ENCODE results near the gene SEMA5A. TPM values are rescaled to one million over a fixed set of nuclear protein-coding genes. Genes with fewer than 3 reads are reported as not detected.

The SEMA5A gene
- total RNA-seq, 1 donor from 2014 or later = not detected

DNA sequence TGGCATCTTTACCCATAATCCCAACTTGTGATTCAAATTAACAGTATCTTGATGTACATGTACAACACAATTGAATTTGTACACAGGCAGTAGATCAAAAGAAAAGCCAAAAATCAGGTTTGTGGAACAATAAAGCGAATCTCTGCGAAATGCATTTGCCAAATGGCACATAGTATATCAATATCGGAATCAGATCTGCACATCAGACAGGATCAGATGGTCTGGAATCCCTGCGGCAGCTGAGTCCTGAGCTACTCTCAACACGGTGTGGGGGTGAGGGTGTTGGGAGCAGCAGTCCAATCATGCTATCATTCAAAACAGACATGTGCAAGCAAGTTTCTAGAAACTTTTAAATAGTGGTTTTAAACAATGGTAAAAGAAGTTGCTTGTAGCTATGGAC is 358.3 kb downstream of the SEMA5A start:
- no peak overlapping the region for H3K27ac Mint-ChIP-seq
- no peaks in the 10 kb centered on the region for H3K27me3 Mint-ChIP-seq
- intact Hi-C loops (cut with micrococcal nuclease) = no loop called here
- H3K9me3 Mint-ChIP-seq = peaks cover 9% of the 10 kb centered on the region
- H3K4me3 Mint-ChIP-seq = no peak overlapping the region
- peaks cover 3% of the 10 kb centered on the region for H3K4me1 Mint-ChIP-seq
- no peak for DNase-seq
- H3K36me3 Mint-ChIP-seq (ENCODE audit: low read depth) = no peaks in the 10 kb centered on the region

DNA sequence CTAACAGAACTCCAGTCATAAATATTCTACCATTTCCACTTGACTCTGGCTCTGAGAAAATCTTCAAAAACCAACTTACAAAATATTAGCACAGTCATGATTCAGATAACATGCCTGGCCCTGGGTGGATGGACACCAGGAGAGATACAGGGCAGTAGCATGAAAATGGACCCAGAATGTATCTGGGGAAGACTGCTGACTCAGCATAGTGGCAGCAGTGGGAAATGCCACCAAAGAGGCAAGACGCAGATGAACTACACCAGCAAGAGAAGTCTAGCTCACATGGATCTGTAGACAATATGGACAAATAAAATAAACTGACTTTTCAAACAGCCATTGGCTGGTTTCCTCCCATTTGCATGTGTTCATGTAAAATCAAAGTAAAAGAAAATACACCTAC is 359.8 kb downstream of the SEMA5A start:
- Mint-ChIP-seq H3K27me3 (no peaks in the 10 kb centered on the region), H3K27ac (no peak overlapping the region), H3K9me3 (peaks cover 9% of the 10 kb centered on the region), H3K4me1 (peaks cover 3% of the 10 kb centered on the region), H3K4me3 (no peak overlapping the region), H3K36me3 (ENCODE audit: low read depth) (no peaks in the 10 kb centered on the region)
- no peak for DNase-seq
- intact Hi-C loops (cut with micrococcal nuclease) = no loop called here

DNA sequence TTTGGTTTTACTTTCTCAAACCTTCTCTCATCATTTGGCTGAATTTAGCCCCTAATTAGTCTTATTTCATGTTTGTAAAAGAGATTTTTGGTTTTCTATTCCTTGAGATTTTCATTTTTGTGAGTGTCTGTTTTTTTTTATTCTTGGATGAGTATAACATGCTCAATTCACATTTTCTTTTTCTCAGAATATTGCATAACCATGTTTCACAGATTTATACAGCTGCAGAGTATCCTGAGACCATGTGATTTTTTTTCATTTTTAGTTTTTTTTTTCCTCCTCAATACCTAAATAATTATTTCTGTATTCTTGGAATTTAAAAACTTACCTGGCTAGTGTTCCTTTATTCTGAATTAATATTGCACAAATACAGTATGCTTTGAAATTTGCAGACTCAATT is 361.9 kb downstream of the SEMA5A start:
- peaks cover 8% of the 10 kb centered on the region for H3K9me3 Mint-ChIP-seq
- H3K27me3 Mint-ChIP-seq = no peaks in the 10 kb centered on the region
- no peaks in the 10 kb centered on the region for H3K36me3 Mint-ChIP-seq (ENCODE audit: low read depth)
- intact Hi-C loops (cut with micrococcal nuclease) = no loop called here
- H3K4me1 Mint-ChIP-seq = peaks cover 3% of the 10 kb centered on the region
- no peak for DNase-seq
- H3K27ac Mint-ChIP-seq = no peak overlapping the region
- no peak overlapping the region for H3K4me3 Mint-ChIP-seq

DNA sequence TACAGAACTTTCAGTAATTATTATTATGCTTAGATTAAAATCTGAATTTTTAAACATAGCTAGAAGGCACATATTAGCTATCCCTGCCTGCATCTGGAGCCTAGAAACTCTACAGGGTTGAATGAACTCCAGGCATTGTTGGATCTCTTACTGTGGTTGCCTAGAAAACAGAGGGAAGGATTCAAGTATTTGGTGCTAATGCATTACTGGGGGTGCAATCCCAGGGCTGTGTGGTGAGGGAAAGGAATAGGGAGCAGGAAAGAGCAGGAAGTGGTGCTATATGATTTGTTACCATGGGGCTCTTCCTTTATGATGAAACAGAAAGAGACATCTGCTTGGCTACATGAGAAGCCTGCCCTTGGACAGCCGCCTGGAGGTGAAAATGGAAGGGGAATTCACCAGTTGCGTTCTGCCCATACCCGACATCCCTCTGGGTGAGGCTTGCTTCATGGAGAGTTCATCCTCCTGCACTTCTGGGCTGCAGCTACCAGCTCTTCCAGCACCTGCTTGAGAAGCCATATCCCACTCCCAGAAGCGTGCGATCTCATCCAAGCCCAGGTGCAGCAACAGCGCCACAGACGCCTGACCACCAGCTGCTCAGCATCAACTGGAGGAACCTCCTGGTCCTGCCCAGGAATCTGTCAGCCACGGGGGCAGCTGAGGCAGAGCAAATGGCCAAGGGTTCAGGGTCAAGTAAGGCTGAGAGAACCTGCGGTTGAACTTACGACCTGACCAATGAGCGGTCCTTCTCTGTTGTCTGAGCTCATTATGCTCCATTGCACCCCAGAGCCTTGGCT is 362.8 kb downstream of the SEMA5A start:
- Mint-ChIP-seq H3K9me3 (peaks cover 3% of the 10 kb centered on the region), H3K27ac (no peak overlapping the region), H3K27me3 (no peaks in the 10 kb centered on the region), H3K4me3 (no peak overlapping the region), H3K4me1 (no peaks in the 10 kb centered on the region), H3K36me3 (ENCODE audit: low read depth) (no peaks in the 10 kb centered on the region)
- intact Hi-C loops (cut with micrococcal nuclease) = no loop called here
- DNase-seq = no peak

DNA sequence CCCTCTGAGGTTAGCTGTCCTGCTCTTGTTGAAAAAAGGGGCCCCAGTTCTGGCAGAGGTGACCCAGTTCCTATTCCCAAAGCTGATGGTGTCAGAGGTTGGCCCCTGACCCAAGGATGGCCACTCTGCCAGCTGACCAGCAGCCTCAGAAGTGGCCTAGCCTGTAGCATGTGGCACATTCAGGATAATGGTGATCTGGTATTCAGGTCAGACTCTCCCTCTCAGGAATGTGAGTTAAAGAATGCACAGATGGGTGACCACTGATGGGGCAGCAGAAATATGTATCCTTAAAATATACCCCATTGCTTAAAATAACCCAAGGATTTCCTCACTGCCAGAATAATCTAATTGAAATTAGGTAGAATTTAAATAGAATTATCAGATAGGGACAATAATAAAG is 369.2 kb downstream of the SEMA5A start:
- Mint-ChIP-seq H3K36me3 (ENCODE audit: low read depth) (no peaks in the 10 kb centered on the region), H3K4me3 (no peak overlapping the region), H3K9me3 (no peaks in the 10 kb centered on the region), H3K4me1 (no peaks in the 10 kb centered on the region), H3K27me3 (no peaks in the 10 kb centered on the region), H3K27ac (no peak overlapping the region)
- no peak for DNase-seq
- intact Hi-C loops (cut with micrococcal nuclease) = no loop called here

DNA sequence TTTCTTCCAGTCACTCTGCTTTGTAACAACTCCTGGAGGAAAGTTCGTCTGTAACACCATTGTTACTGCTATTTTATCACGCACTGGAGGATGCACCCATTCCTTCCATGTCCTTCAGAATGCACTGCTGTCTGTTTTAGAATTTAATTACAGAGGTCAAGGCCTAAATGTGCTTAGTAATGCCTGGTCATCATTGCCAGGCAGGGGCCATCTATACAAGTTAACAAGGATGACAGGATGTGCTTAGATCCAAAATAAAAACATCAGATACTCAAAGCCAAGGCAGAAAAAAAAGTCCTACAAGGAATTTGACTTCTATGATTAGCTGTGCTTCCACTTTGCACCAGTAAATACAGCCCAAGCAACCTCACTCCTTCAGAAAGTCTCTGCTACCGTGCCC is 371.4 kb downstream of the SEMA5A start:
- H3K9me3 Mint-ChIP-seq = no peaks in the 10 kb centered on the region
- no peaks in the 10 kb centered on the region for H3K36me3 Mint-ChIP-seq (ENCODE audit: low read depth)
- no peak overlapping the region for H3K4me3 Mint-ChIP-seq
- no peak overlapping the region for H3K27ac Mint-ChIP-seq
- H3K4me1 Mint-ChIP-seq = no peaks in the 10 kb centered on the region
- intact Hi-C loops (cut with micrococcal nuclease) = no loop called here
- H3K27me3 Mint-ChIP-seq = no peaks in the 10 kb centered on the region
- DNase-seq = no peak

DNA sequence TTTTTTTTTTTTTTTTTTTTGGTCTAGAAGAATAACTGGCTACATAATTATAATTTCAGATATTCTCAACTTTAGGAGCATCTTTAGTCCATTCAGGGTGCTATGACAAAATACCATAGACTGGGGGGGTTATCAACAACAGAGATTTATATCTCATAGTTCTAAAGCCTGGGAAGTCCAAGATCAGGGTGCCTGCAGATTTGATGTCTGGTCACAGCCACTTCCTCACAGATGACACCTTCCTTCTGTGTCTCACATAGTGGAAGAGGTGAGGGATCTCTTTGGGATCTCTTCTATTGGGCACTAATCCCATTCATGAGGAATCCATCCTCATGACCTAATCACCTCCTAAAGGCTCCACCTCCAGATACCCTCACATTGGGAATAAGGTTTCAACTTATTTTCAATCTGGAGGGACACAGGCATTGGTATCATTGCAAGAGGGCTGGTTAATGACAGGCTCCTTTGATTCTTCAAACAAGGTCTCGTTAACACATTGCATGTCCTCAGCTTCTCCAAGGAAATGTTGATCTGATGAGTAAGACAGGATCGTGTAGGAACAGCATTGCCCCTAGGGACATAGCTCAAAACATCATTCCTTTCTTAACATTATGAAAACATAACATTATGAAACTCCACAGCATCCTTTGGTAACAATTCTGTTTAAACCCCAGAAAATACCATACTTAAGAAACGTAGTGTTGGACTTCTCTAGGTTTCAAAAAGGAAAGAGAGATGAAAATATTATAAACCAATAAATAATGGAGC is 372.4 kb downstream of the SEMA5A start:
- no peak overlapping the region for H3K4me3 Mint-ChIP-seq

DNA sequence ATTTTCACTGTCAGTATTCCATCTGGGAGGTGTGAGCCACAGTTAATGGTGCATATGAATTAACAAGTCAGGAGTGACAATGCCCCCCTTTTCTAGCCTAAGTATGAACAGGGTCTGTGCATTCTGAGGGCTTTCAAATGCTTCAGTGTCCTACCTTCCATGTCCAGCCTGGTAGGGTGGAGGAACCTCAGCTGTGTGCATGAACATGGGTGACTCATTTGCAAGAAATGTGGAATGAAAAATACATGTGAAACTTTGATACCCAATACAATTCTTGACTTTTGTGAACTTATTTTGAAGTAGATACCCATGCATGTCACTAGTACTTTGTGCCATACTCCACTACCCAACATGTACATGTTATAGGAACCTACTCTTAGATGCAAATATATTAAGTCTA is 375.8 kb downstream of the SEMA5A start:
- Mint-ChIP-seq H3K27me3 (no peaks in the 10 kb centered on the region), H3K36me3 (ENCODE audit: low read depth) (no peaks in the 10 kb centered on the region), H3K4me3 (no peak overlapping the region), H3K4me1 (no peaks in the 10 kb centered on the region), H3K27ac (no peak overlapping the region), H3K9me3 (no peaks in the 10 kb centered on the region)
- intact Hi-C loops (cut with micrococcal nuclease) = no loop called here
- no peak for DNase-seq

More for the DNA sequence above, 372.4 kb downstream of the SEMA5A start:
- no peaks in the 10 kb centered on the region for H3K4me1 Mint-ChIP-seq
- no peaks in the 10 kb centered on the region for H3K36me3 Mint-ChIP-seq (ENCODE audit: low read depth)
- no peak for DNase-seq
- intact Hi-C loops (cut with micrococcal nuclease) = no loop called here
- H3K27me3 Mint-ChIP-seq = no peaks in the 10 kb centered on the region
- no peak overlapping the region for H3K27ac Mint-ChIP-seq
- H3K9me3 Mint-ChIP-seq = no peaks in the 10 kb centered on the region

DNA sequence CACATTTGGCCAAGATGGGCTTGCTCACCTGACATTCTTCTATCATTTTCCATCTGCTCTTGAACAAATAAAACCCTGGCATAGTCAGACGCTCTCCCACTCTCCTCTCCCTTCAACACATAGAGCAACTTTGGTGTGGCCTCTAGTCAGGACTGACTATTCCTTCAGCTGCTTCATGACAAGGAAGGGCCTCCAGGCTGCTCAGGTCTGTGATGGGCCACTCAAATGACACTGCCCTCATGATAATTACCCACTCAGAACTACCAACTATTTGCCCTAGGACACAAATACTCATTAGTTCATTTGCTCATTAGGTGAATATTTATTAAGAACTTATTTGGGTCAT is 376.3 kb downstream of the SEMA5A start:
- H3K36me3 Mint-ChIP-seq (ENCODE audit: low read depth) = no peaks in the 10 kb centered on the region
- intact Hi-C loops (cut with micrococcal nuclease) = no loop called here
- no peak overlapping the region for H3K4me3 Mint-ChIP-seq
- H3K27ac Mint-ChIP-seq = no peak overlapping the region
- H3K9me3 Mint-ChIP-seq = no peaks in the 10 kb centered on the region
- no peak for DNase-seq
- no peaks in the 10 kb centered on the region for H3K4me1 Mint-ChIP-seq
- no peaks in the 10 kb centered on the region for H3K27me3 Mint-ChIP-seq

DNA sequence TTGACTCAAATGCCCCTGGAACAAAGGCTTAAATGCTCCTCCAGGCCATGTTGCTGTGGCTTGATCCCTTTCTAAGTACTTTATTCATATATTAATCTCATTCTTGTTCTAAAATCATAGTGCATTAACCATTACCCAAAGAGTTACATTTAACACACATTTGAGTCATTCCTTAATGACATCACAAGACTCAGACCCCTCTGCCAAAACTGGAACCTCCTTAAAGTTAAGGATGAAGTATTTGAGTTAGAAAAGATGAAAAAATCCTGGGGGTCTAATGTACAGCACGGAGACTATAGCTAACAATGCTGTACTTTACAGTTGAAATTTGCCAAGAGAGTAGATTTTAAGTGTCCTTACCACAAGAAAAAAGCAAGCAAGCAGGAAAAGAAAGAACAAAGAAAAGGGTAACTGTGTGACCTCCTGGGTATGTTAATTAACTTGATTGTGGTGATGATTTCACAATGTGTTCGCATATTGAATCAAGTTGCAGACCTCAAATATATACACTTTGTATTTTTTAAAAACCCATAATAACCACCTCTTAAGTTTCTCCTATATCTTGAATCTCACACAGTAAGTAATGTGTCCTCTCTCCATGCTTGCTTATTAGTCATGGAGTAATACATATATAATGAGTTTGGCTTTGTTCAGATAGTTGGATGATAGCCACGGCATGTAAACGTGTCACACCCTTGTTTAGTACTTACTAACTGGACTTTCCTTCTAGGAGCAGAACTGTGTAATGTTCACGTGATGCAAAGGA is 376.9 kb downstream of the SEMA5A start:
- no peak overlapping the region for H3K27ac Mint-ChIP-seq
- DNase-seq = no peak
- no peaks in the 10 kb centered on the region for H3K36me3 Mint-ChIP-seq (ENCODE audit: low read depth)
- intact Hi-C loops (cut with micrococcal nuclease) = no loop called here
- no peaks in the 10 kb centered on the region for H3K27me3 Mint-ChIP-seq
- H3K9me3 Mint-ChIP-seq = no peaks in the 10 kb centered on the region
- H3K4me3 Mint-ChIP-seq = no peak overlapping the region
- no peaks in the 10 kb centered on the region for H3K4me1 Mint-ChIP-seq

DNA sequence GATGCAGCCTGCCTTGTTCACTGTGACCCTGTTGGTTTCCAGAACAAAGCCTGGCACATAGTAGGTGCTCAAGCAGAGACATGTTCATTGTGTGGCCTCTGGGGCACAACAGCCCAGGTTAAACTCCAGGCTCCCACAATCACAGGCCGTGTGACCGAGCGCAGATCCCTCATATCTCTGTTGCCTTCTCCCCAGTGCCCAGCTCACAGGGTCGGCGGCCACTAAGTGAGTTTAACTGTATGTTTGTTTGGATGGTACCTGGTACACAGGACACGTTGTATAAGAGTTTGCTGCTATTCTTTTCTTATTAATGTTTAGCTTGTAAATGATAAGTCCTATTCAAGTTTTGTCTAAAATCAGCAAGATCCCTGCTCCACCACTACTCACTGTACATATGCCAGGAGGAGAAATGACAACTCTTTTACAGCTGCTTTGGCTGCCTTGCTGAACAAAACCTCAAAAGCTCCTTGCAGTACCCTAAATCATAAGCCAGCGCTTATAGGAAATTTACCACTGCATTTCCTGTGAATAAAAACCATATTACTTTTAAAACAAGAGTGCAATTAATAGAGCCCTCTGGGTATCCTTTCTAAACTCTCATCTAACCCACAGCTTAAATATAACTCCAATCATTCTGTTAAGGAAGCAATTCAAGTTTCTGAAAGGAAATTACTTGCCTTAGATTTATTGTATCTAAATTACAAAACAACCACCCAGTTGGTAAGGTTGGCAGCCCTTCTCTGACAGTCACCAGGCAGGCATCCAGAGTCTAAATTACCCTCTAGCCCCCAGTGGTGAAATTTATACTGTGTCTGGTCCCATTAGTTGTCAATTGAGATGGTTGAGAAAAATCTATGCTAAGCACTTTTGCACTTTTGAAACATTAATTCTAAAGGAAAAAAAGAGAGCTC is 379.4 kb downstream of the SEMA5A start:
- H3K36me3 Mint-ChIP-seq (ENCODE audit: low read depth) = no peaks in the 10 kb centered on the region
- no peak for DNase-seq
- no peaks in the 10 kb centered on the region for H3K9me3 Mint-ChIP-seq
- H3K27me3 Mint-ChIP-seq = no peaks in the 10 kb centered on the region
- intact Hi-C loops (cut with micrococcal nuclease) = no loop called here
- H3K4me1 Mint-ChIP-seq = no peaks in the 10 kb centered on the region
- no peak overlapping the region for H3K27ac Mint-ChIP-seq
- no peak overlapping the region for H3K4me3 Mint-ChIP-seq

DNA sequence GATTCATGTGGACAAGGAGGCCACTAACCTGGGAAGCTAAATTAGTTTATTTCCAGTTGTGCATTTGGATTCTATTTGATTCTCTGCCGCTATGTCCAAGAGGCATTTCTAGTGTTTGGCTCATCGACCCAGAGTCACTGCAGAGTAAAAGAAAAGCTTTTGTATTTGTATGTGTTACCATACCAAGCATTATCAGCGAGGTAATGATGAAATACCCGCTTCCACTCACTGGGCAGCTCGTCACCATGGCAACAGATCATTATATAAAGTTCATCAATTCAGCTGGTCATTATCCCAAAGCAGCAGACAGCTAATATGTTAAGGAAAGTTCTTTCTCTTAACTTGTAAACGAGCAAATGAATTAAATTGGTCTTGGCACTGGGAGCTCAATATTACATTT is 380.3 kb downstream of the SEMA5A start:
- Mint-ChIP-seq H3K27ac (no peak overlapping the region), H3K27me3 (no peaks in the 10 kb centered on the region), H3K4me1 (no peaks in the 10 kb centered on the region), H3K4me3 (no peak overlapping the region), H3K9me3 (no peaks in the 10 kb centered on the region), H3K36me3 (ENCODE audit: low read depth) (no peaks in the 10 kb centered on the region)
- DNase-seq = no peak
- intact Hi-C loops (cut with micrococcal nuclease) = no loop called here

DNA sequence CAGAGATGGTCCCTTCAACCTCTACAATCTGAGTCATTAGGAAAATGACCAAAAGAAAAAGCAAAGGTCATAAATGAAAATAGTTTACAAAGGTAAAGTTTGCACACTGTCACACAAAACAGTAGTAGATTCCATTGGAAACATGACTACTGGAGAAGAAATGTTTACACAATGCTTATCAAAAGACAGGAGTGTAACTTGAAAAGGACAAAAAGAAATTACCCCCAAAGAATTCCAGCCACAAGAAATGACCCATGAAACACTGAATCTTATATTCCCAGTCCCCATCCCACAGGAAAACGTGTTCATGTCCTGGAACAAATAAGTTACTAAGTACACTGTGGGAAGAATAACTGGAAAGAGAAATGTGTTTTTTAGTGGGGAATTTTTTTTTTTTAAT is 385.1 kb downstream of the SEMA5A start:
- no peaks in the 10 kb centered on the region for H3K4me1 Mint-ChIP-seq
- no peaks in the 10 kb centered on the region for H3K9me3 Mint-ChIP-seq
- DNase-seq = no peak
- no peaks in the 10 kb centered on the region for H3K36me3 Mint-ChIP-seq (ENCODE audit: low read depth)
- H3K27ac Mint-ChIP-seq = no peak overlapping the region
- intact Hi-C loops (cut with micrococcal nuclease) = no loop called here
- H3K4me3 Mint-ChIP-seq = no peak overlapping the region
- no peaks in the 10 kb centered on the region for H3K27me3 Mint-ChIP-seq

All from activated CD4-positive, alpha-beta T cell treated with anti-CD3 and anti-CD28 coated beads, Interleukin-2, amount 10 ng/mL, durations not matched to agents 24 days and 14 days (primary cell).